Measurements from ENCODE around the gene SMYD3. TPM values are rescaled to one million over a fixed set of nuclear protein-coding genes. Genes with fewer than 3 reads are reported as not detected.

The SMYD3 gene
- total RNA-seq, 1 donor from 2014 or later: 34.9 TPM

DNA sequence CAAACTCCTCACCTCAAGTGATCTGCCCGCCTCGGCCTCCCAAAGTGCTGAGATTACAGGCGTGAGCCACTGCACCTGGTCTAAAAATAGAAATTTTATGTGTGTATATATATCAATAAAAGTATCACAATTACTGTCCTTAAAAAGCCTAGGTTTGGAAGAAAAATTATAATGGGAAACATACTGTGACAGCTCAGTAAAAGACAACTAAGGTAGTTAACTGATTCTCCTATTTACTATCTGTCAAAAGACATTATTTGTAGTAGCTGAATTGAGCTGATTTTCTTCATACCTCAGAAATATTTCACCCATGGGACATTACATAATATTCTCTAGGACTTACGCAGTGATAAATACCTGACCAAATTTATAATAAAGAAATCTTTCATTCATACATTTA lies 122.5 kb downstream of the SMYD3 start:
- no peak for DNase-seq (ENCODE audit: low spot score in 2 of 2, unreplicated experiment in 2 of 2)
- H3K4me1 Mint-ChIP-seq: peaks cover 4% of the 10 kb centered on the region
- H3K27me3 Mint-ChIP-seq (ENCODE audit: low read depth): no peaks in the 10 kb centered on the region
- no peaks in the 10 kb centered on the region for H3K36me3 Mint-ChIP-seq
- H3K4me3 Mint-ChIP-seq: no peak overlapping the region
- TF ChIP-seq, protein P1, sequence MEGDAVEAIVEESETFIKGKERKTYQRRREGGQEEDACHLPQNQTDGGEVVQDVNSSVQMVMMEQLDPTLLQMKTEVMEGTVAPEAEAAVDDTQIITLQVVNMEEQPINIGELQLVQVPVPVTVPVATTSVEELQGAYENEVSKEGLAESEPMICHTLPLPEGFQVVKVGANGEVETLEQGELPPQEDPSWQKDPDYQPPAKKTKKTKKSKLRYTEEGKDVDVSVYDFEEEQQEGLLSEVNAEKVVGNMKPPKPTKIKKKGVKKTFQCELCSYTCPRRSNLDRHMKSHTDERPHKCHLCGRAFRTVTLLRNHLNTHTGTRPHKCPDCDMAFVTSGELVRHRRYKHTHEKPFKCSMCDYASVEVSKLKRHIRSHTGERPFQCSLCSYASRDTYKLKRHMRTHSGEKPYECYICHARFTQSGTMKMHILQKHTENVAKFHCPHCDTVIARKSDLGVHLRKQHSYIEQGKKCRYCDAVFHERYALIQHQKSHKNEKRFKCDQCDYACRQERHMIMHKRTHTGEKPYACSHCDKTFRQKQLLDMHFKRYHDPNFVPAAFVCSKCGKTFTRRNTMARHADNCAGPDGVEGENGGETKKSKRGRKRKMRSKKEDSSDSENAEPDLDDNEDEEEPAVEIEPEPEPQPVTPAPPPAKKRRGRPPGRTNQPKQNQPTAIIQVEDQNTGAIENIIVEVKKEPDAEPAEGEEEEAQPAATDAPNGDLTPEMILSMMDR (IDR thresholded peaks at IDR 0.05; ENCODE audit: unreplicated experiment): no peak
- H3K9me3 Mint-ChIP-seq: no peaks in the 10 kb centered on the region
- no peak overlapping the region for H3K27ac Mint-ChIP-seq

DNA sequence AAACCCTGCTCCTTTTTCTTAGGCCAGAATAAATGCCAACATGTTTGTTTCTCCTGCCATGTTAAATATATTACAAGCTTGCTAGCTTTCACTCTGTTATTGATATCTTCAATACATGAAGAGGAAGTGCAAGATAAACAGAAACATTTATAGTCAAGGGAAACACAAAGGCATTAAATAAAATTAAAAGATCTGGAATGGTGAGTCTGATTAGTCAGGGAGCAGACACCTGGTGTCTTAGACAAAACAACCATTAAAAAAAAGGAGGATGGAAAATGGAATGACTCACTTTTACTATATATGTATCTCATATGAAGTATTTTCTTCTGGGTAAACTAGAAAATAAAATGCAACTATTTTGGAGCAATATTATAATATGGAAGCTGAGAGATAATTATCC lies 123.3 kb downstream of the SMYD3 start:
- TF ChIP-seq, protein P1 (IDR thresholded peaks at IDR 0.05; ENCODE audit: unreplicated experiment): no peak

DNA sequence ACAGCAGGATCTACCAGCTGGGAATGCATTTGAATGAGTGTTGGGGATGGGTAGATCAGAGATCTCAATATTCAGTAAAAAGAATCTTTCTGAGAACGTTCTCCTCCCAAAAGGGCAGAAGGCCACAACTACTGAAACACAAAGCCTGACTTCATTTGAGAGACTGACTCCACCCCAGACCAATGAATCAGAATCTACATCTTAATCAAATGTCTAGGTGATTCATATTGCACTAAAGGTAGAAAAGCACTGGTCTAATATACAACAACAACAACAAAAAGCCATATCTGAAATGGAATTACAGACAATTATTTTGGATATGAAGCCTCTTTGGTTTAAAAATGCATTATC lies 123.9 kb downstream of the SMYD3 start:
- TF ChIP-seq, protein P1 (IDR thresholded peaks at IDR 0.05; ENCODE audit: unreplicated experiment): no peak
- H3K27me3 Mint-ChIP-seq (ENCODE audit: low read depth): no peaks in the 10 kb centered on the region

More for the DNA sequence above, 123.3 kb downstream of the SMYD3 start:
- Mint-ChIP-seq H3K27me3 (ENCODE audit: low read depth) (no peaks in the 10 kb centered on the region), H3K4me1 (peaks cover 4% of the 10 kb centered on the region), H3K9me3 (no peaks in the 10 kb centered on the region), H3K4me3 (no peak overlapping the region), H3K27ac (no peak overlapping the region), H3K36me3 (no peaks in the 10 kb centered on the region)
- DNase-seq (ENCODE audit: low spot score in 2 of 2, unreplicated experiment in 2 of 2): no peak

DNA sequence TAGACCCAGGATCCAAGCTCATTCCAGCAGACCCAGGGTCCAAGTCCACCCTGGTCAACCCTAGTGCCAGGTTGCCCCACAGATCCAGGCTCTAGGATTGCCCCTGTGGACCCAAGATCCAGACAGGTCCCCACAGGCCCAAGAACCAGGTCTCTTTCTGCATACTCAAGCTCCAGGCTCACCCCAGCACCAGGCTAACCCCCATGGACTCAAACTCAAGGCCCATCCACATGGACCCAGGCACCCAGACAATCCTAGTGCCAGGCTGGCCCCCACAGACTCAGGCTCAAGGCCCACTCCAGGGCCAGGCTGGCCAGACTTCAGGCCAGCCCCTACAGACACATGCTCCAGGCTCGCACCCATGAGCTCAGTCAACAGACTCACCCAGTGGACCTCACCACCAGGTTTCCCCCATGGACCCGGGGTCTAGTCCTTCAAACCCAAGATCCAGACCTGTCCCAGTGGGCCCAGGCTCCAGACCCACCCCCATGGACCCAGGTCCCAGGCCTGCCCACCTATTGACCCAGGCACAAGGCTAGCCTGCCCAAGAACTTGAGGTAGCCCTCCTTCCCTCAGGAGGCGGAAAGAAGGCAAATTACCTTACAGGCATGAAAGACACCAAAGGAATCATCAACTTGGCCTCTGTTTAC lies 124.4 kb downstream of the SMYD3 start:
- DNase-seq (ENCODE audit: low spot score in 2 of 2, unreplicated experiment in 2 of 2): no peak
- no peak overlapping the region for H3K4me3 Mint-ChIP-seq
- no peak overlapping the region for H3K27ac Mint-ChIP-seq
- peaks cover 4% of the 10 kb centered on the region for H3K4me1 Mint-ChIP-seq
- H3K27me3 Mint-ChIP-seq (ENCODE audit: low read depth): no peaks in the 10 kb centered on the region
- TF ChIP-seq, protein P1 (IDR thresholded peaks at IDR 0.05; ENCODE audit: unreplicated experiment): no peak
- H3K36me3 Mint-ChIP-seq: no peaks in the 10 kb centered on the region
- H3K9me3 Mint-ChIP-seq: no peaks in the 10 kb centered on the region

More for the DNA sequence above, 123.9 kb downstream of the SMYD3 start:
- Mint-ChIP-seq H3K9me3 (no peaks in the 10 kb centered on the region), H3K4me1 (peaks cover 4% of the 10 kb centered on the region), H3K36me3 (no peaks in the 10 kb centered on the region), H3K4me3 (no peak overlapping the region), H3K27ac (no peak overlapping the region)
- DNase-seq (ENCODE audit: low spot score in 2 of 2, unreplicated experiment in 2 of 2): no peak

DNA sequence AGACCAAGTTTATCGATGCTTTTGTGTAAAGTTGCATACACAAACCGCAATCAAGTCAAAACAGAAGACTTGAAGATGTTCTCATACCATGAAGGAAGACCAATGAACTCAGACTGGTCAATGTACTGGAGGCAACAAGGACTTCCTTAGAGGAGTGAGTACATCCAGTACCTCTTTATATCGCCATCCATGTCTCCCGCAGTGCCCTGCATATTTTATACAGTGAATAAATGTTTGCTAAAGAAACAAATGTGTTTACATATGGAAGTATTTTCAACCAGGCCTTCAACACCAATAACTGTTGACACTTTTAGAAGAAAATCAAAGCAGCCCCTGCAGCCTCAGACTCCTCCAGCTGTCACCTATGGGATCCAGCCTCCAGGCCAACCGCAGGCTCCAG lies 125.6 kb downstream of the SMYD3 start:
- no peaks in the 10 kb centered on the region for H3K27me3 Mint-ChIP-seq (ENCODE audit: low read depth)
- peaks cover 4% of the 10 kb centered on the region for H3K4me1 Mint-ChIP-seq
- DNase-seq (ENCODE audit: low spot score in 2 of 2, unreplicated experiment in 2 of 2): no peak
- TF ChIP-seq, protein P1 (IDR thresholded peaks at IDR 0.05; ENCODE audit: unreplicated experiment): no peak
- no peaks in the 10 kb centered on the region for H3K9me3 Mint-ChIP-seq
- no peak overlapping the region for H3K27ac Mint-ChIP-seq
- no peaks in the 10 kb centered on the region for H3K36me3 Mint-ChIP-seq
- no peak overlapping the region for H3K4me3 Mint-ChIP-seq

Measured in mesothelial cell of epicardium (in vitro differentiated cells).